Bronchial epithelial cell (primary cell): Measurements from ENCODE around the gene ANGPTL2. TPM values are rescaled to one million over a fixed set of nuclear protein-coding genes. Genes with fewer than 3 reads are reported as not detected.

Experiments used
- DNase-seq: peaks from one replicate; pipeline ENCODE4 v3.0.0-alpha.2; 2010; ENCODE audit warnings: low read depth
- FAIRE-seq: peaks from 2 replicates; lab custom pipeline; 2011; peaks lifted over from hg19 to GRCh38; lab: Jason Lieb, UNC
- H3K27me3 ChIP-seq: 2 replicates; pipeline ENCODE4 v1.5.1; 2011; ENCODE audit warnings: low read length; ENCODE audit not compliant: control insufficient read depth, insufficient read depth
- H3K36me3 ChIP-seq: 2 replicates; pipeline ENCODE4 v1.5.1; 2011; ENCODE audit warnings: low read length; ENCODE audit not compliant: control insufficient read depth, insufficient read depth
- H3K4me3 ChIP-seq: 2 replicates; pipeline ENCODE4 v1.5.1; 2011; ENCODE audit warnings: mild to moderate bottlenecking, low read depth, low read length, control low read depth
- total RNA-seq: library from RNA; depleted of rRNA; stranded (reverse); fragments of >200 nt; gene quantifications from 2 replicates; pipeline ENCODE4 v1.2.1, GENCODE V29; 2014
- TF ChIP-seq, protein P1 (sequence below): IDR thresholded peaks from 2 replicates; pipeline ENCODE4 v1.5.1; 2011; ENCODE audit warnings: mild to moderate bottlenecking, moderate library complexity, low read length, control low read depth, inconsistent platforms; ENCODE audit not compliant: insufficient read depth, severe bottlenecking

ANGPTL2 gene
- total RNA-seq, 1 donor from 2014 or later = 0.79 TPM

- TF ChIP-seq, protein P1, sequence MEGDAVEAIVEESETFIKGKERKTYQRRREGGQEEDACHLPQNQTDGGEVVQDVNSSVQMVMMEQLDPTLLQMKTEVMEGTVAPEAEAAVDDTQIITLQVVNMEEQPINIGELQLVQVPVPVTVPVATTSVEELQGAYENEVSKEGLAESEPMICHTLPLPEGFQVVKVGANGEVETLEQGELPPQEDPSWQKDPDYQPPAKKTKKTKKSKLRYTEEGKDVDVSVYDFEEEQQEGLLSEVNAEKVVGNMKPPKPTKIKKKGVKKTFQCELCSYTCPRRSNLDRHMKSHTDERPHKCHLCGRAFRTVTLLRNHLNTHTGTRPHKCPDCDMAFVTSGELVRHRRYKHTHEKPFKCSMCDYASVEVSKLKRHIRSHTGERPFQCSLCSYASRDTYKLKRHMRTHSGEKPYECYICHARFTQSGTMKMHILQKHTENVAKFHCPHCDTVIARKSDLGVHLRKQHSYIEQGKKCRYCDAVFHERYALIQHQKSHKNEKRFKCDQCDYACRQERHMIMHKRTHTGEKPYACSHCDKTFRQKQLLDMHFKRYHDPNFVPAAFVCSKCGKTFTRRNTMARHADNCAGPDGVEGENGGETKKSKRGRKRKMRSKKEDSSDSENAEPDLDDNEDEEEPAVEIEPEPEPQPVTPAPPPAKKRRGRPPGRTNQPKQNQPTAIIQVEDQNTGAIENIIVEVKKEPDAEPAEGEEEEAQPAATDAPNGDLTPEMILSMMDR = no peak
- DNase-seq = no peak
- Histone ChIP-seq H3K27me3 (peaks cover 7% of the 10 kb centered on the region), H3K36me3 (no peaks in the 10 kb centered on the region), H3K4me3 (no peak overlapping the region)
- FAIRE-seq = peak; percentile 40
Measured at GRCh38 chr9:127136081-127136879, 13.8 kb upstream of the ANGPTL2 start.

DNA sequence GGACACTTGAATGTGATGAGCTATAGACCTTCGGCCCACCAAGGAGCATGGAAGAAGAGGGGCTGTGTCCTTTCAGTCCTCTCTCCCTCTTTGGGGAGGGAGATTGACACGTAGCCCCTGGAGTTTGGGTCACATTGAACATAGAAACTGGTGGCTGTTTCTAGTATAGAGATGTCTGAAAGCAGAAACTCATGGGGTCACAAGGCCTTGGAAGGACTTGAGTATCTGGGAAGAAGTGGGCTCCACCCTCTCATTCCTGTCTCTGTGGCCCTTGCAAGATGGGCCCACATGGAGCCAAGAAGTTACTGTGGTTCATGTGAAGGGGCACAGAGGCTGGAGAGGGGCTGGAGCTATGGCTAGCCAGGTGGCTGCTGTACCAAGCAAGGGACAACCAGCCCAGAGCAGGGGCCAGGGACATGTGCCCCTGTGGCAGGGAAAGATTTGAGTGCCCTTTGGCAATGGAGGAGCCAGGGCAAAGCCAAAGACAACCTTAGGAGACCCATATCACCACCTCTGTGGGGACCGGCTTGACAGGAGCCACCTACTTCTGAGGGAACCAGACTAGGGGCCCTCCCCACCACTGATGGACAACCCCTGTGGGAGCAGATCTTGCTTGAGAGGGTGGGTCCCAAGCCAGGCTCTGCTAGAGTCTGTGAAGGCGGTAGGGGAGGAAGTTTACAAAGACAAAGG lies 12.8 kb upstream of the ANGPTL2 start:
- Histone ChIP-seq H3K27me3 (peaks cover 5% of the 10 kb centered on the region), H3K36me3 (no peaks in the 10 kb centered on the region), H3K4me3 (no peak overlapping the region)
- FAIRE-seq = no peak
- DNase-seq = no peak
- TF ChIP-seq, protein P1 = no peak

GRCh38 chr9:127133739-127134167 lies 11.3 kb upstream of the ANGPTL2 start:
- Histone ChIP-seq H3K4me3 (no peak overlapping the region), H3K36me3 (no peaks in the 10 kb centered on the region), H3K27me3 (peaks cover 5% of the 10 kb centered on the region)
- TF ChIP-seq, protein P1 = no peak
- no peak for FAIRE-seq
- peak; percentile 49 for DNase-seq

GRCh38 chr9:127132921-127133647 lies 10.6 kb upstream of the ANGPTL2 start:
- FAIRE-seq = no peak
- DNase-seq = no peak
- TF ChIP-seq, protein P1 = no peak
- Histone ChIP-seq H3K4me3 (no peak overlapping the region), H3K27me3 (peaks cover 2% of the 10 kb centered on the region), H3K36me3 (no peaks in the 10 kb centered on the region)

GRCh38 chr9:127132375-127132774 lies 9.9 kb upstream of the ANGPTL2 start:
- no peak for DNase-seq
- FAIRE-seq = peak; percentile 95
- H3K4me3 ChIP-seq = no peak overlapping the region
- TF ChIP-seq, protein P1 = no peak
- H3K36me3 ChIP-seq = no peaks in the 10 kb centered on the region
- peaks cover 2% of the 10 kb centered on the region for H3K27me3 ChIP-seq
